SK-N-MC (cell line): ENCODE results near the gene ZNF319.

Experiments
- DNase-seq: peaks from one replicate; pipeline ENCODE4 v3.0.0-alpha.2; 2011; ENCODE audit warnings: low read depth, low spot score
- H3K27ac ChIP-seq: fragments of 200-600 bp; sonication (generic); 2 replicates; pipeline ENCODE4 v1.5.1; 2016; ENCODE audit warnings: mixed run types
- H3K36me3 ChIP-seq: fragments of 200-600 bp; sonication (generic); 2 replicates; pipeline ENCODE4 v1.6.1; 2017; ENCODE audit warnings: antibody characterized with exemption, low read length, mixed read lengths; ENCODE audit not compliant: insufficient read depth
- H3K4me3 ChIP-seq: fragments of 200-600 bp; sonication (generic); 2 replicates; pipeline ENCODE4 v1.5.1; 2016
- H3K9ac ChIP-seq: fragments of 200-600 bp; sonication (generic); 2 replicates; pipeline ENCODE4 v1.8.0; 2017; ENCODE audit warnings: mixed run types, mixed read lengths; ENCODE audit not compliant: insufficient read length
- H3K9me3 ChIP-seq: fragments of 200-600 bp; sonication (generic); 2 replicates; pipeline ENCODE4 v1.6.1; 2017; ENCODE audit warnings: low read depth, mild to moderate bottlenecking, antibody characterized with exemption, low read length, moderate library complexity, mixed read lengths
- EZH2 ChIP-seq: fragments of 200-600 bp; sonication (generic); IDR thresholded peaks from one replicate; pipeline ENCODE4 v1.6.1; 2017; ENCODE audit warnings: antibody characterized with exemption
- FOXP2 ChIP-seq: optimal IDR thresholded peaks from 2 replicates; pipeline ENCODE3; 2011; ENCODE audit warnings: mild to moderate bottlenecking, moderate library complexity; ENCODE audit not compliant: insufficient read depth; ENCODE audit errors: extremely low read length, control extremely low read depth
- POLR2AphosphoS5 ChIP-seq: IDR thresholded peaks from 2 replicates; pipeline ENCODE4 v1.6.1; 2012; ENCODE audit warnings: mild to moderate bottlenecking, low read depth, low read length, borderline replicate concordance

ZNF319 gene

DNA sequence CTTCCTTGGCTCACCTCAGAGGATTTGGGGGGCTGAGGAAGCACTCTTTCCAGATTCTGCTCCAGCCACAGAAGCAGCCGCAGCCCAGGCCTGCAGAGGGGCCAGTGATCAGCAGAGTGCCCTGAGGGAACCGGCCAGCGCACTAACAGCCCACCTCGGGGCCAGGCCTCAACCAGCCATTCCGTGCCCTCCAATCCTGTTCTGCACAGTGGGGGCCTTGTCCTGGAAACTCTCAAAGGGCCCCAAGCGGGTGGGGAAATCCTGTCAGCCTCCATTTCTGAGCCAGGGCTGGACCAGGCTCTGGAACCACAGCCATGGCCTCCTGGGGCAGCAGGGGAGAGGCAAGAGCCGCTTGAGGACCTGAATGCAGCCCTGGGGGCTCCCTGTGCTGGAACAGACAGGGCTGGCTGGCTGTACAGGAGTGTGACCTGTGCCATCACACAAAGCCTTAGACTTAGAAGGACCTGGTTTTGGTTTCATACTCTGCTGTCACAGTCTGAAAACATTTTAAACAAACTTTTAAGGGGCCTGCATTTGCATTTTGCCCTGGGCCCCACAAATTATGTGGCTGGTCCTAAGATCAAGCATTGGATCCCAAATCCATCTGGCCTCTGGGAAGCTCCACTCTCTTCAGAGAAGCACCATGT lies 39.5 kb downstream of the ZNF319 start:
- TF ChIP-seq FOXP2: no peak
- TF ChIP-seq POLR2AphosphoS5: no peak
- no peak for TF ChIP-seq EZH2
- Histone ChIP-seq H3K36me3 (no peaks in the 10 kb centered on the region), H3K27ac (no peak overlapping the region), H3K9me3 (no peaks in the 10 kb centered on the region), H3K4me3 (no peak overlapping the region), H3K9ac (no peak overlapping the region)
- no peak for DNase-seq

GRCh38 chr16:57960310-57960709 lies 40.2 kb downstream of the ZNF319 start:
- no peak overlapping the region for H3K4me3 ChIP-seq
- H3K9ac ChIP-seq: no peak overlapping the region
- no peak for DNase-seq
- no peak overlapping the region for H3K27ac ChIP-seq
- no peaks in the 10 kb centered on the region for H3K9me3 ChIP-seq
- H3K36me3 ChIP-seq: no peaks in the 10 kb centered on the region
- TF ChIP-seq EZH2 (no peak), FOXP2 (no peak), POLR2AphosphoS5 (no peak)

GRCh38 chr16:57959804-57960203 lies 40.7 kb downstream of the ZNF319 start:
- TF ChIP-seq POLR2AphosphoS5 (no peak), FOXP2 (no peak), EZH2 (no peak)

GRCh38 chr16:57959121-57959520 lies 41.4 kb downstream of the ZNF319 start:
- Histone ChIP-seq H3K27ac (no peak overlapping the region), H3K4me3 (no peak overlapping the region), H3K9me3 (no peaks in the 10 kb centered on the region), H3K9ac (no peak overlapping the region), H3K36me3 (no peaks in the 10 kb centered on the region)
- TF ChIP-seq POLR2AphosphoS5: no peak
- TF ChIP-seq EZH2: no peak
- TF ChIP-seq FOXP2: no peak
- no peak for DNase-seq

More at GRCh38 chr16:57959804-57960203, 40.7 kb downstream of the ZNF319 start:
- H3K27ac ChIP-seq: no peak overlapping the region
- no peak overlapping the region for H3K9ac ChIP-seq
- no peaks in the 10 kb centered on the region for H3K9me3 ChIP-seq
- no peaks in the 10 kb centered on the region for H3K36me3 ChIP-seq
- no peak overlapping the region for H3K4me3 ChIP-seq
- no peak for DNase-seq

DNA sequence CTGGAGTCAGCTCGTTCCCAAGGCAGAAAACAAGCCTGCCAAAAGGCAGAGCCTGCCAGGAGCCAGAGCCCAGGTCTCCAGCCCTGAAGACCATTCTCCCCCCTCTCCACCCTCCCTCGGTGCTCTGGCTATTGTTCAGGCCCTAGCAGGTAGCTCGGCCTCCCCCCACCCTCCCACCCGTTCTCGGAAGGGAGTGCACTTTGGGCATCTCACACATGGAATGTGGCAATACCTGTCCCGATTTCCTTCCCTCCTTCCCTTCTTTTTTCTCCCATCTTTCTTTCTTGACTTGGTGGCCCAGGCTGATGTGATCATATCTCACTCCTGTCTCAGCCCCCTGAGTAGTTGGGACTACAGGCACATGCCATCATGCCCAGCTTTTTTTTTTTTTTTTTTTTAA lies 41.9 kb downstream of the ZNF319 start:
- Histone ChIP-seq H3K9me3 (no peaks in the 10 kb centered on the region), H3K9ac (no peak overlapping the region), H3K36me3 (no peaks in the 10 kb centered on the region), H3K4me3 (no peak overlapping the region), H3K27ac (no peak overlapping the region)
- no peak for DNase-seq
- TF ChIP-seq EZH2 (no peak), FOXP2 (no peak), POLR2AphosphoS5 (no peak)

- no peak overlapping the region for H3K27ac ChIP-seq
- no peak overlapping the region for H3K9ac ChIP-seq
- no peak for DNase-seq
- H3K4me3 ChIP-seq: no peak overlapping the region
- no peaks in the 10 kb centered on the region for H3K9me3 ChIP-seq
- no peak for TF ChIP-seq POLR2AphosphoS5
- TF ChIP-seq EZH2: no peak
- no peak for TF ChIP-seq FOXP2
- no peaks in the 10 kb centered on the region for H3K36me3 ChIP-seq
Measured at GRCh38 chr16:57957673-57958392, 42.6 kb downstream of the ZNF319 start.

DNA sequence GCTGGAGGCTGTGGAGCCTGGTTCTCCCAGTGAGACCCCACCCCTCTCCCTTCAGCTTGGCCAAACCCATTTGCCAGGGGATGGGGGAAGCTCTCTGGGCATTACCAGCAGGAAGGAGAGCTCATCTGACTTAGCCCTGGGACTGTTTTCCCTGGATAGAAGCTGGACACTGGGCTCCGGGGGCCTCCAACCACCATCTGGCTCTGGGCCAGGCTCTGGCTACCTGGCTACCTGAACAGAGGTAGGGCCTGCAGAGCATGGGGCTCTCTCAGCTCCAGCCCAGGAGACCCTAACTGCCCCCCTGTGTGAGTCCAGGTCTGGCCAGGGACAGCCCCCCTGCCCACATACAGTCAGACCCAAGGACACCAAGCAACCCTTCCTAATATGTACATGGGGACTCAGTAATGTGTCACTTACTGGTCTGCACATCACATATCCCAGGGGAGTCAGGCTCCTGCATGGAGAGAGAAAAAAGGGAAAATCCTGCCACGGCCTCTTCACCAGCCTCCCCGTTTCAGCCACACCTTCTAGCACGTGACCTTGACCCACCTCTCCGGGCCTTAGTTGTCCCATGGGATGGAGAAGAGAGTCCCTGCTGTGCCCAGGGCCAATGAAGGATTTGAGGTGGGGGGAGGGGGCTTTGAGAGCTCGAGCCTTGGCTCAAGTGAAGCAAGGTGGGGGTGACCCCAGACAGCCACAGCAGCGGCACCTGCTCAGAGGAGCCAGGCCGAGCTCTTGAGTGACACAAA lies 43.4 kb downstream of the ZNF319 start:
- Histone ChIP-seq H3K27ac (no peak overlapping the region), H3K9me3 (no peaks in the 10 kb centered on the region), H3K36me3 (no peaks in the 10 kb centered on the region), H3K4me3 (no peak overlapping the region), H3K9ac (no peak overlapping the region)
- DNase-seq: no peak
- TF ChIP-seq EZH2 (no peak), POLR2AphosphoS5 (no peak), FOXP2 (no peak)

DNA sequence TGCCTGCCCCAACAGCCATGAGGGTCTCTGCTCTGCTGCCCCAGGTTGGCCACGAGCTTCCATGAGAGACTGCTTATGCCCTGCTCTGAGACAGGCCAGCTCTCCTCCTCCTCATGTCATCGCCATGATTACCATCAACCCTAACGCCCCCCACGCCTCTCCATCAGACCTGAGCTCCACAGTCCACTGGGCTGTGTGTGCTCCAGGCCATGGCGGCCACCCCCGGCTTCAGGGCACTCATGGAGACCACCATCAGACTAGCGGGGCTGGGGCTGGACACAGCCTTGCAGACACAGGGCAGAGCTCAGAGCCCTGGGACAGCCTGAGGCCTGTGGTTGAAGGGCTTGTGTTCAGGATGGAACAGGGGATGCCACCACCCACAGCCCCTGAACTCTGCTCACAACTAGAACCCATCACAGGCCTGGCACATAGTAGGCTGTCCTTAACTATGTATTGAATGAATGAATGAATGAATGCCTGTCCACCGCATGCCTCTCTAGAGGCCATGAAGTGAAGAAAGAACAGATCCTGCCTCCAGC lies 44.1 kb downstream of the ZNF319 start:
- Histone ChIP-seq H3K9me3 (no peaks in the 10 kb centered on the region), H3K4me3 (no peak overlapping the region), H3K9ac (no peak overlapping the region), H3K36me3 (no peaks in the 10 kb centered on the region), H3K27ac (no peak overlapping the region)
- TF ChIP-seq POLR2AphosphoS5 (no peak), EZH2 (no peak), FOXP2 (no peak)
- no peak for DNase-seq
